ENCODE measurements around the gene STAC. TPM values are rescaled to one million over a fixed set of nuclear protein-coding genes. Genes with fewer than 3 reads are reported as not detected.
"Not testable (repeated sequence)": the region's sequence is repeated elsewhere in the genome, so short reads cannot be mapped to it uniquely, and the experiment has no call there.

The STAC gene
- total RNA-seq, 3 donors from 2014 or later: 1.4 to 6.1 (median 5.6) TPM

DNA sequence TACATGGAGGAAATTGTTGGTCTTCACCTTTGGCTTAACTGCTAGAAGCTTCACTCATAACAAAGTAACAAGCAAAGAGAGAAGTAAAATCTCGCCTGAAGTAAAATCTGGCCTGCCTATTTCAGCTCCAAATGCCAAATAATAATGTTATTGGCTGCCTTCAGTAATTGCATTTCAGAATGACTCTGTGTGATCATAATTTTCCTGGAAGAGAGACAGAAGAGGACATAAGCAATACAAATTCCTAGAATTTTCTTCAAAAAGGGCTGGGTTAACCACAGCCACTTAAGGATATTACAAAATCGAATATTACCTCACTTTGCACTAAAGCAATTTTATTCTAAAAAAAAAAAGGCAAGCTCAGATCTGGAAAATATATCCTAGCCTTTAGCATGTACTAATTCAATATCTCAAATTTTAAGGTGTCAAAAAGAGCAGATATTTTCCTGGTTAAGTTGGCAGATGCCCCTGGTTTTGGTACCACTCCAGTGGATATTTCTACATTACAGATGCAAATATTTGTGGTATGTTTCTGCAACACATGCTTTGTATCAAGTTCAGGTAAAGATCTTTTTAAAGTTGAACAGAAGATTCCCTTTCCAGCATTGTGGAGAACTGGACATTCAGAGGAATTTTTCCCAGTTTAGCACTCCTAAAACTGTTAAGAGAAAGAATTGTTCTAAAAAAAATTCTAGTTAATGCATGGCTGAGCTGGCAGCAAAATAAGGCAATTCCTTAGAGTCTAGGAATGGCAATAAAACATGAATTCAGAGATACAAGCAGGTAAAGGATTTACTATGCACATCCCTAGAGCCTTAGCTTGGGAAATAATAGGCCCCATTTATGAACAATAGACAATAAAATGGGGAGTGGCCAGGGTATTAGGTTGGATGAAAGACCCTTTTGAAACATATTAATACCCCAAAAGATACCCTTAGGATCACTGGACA, 116.7 kb downstream of the STAC start:
- intact Hi-C loops (cut with DNase I; ENCODE audit: low total_unique reads): no loop called here
- Histone ChIP-seq H3K27me3 (no peaks in the 10 kb centered on the region), H3K4me3 (no peak overlapping the region), H3K9me3 (no peaks in the 10 kb centered on the region), H3K36me3 (no peaks in the 10 kb centered on the region), H3K4me1 (peaks cover 4 to 8% of the 10 kb centered on the region in 2 donors), H3K27ac (peak overlapping the region; percentile 55 to 76)
- peak in 1 of 3 donors; percentile 22 for TF ChIP-seq POLR2AphosphoS5 (IDR thresholded peaks at IDR 0.05)
- TF ChIP-seq, protein P1, sequence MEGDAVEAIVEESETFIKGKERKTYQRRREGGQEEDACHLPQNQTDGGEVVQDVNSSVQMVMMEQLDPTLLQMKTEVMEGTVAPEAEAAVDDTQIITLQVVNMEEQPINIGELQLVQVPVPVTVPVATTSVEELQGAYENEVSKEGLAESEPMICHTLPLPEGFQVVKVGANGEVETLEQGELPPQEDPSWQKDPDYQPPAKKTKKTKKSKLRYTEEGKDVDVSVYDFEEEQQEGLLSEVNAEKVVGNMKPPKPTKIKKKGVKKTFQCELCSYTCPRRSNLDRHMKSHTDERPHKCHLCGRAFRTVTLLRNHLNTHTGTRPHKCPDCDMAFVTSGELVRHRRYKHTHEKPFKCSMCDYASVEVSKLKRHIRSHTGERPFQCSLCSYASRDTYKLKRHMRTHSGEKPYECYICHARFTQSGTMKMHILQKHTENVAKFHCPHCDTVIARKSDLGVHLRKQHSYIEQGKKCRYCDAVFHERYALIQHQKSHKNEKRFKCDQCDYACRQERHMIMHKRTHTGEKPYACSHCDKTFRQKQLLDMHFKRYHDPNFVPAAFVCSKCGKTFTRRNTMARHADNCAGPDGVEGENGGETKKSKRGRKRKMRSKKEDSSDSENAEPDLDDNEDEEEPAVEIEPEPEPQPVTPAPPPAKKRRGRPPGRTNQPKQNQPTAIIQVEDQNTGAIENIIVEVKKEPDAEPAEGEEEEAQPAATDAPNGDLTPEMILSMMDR (IDR thresholded peaks at IDR 0.05): no peak
- DNase-seq (ENCODE audit: low spot score in 2 of 2): no peak

DNA sequence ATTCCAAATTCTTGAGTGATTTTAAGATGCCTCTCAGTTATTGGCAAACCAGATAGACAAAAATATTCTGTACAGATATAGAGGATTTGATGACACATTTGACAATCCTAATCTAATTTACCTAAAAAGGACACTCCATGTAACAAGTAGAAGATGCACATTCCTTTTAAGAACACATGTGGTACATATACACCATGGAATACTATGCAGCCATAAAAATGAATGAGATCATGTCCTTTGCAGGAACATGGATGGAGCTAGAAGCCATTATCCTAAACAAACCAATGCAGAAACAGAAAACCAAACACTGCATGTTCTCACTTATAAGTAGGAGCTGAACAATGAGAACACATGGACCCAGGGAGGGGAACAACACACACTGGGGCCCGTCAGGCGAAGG, 119.7 kb downstream of the STAC start:
- H3K36me3 ChIP-seq; H3K27me3 ChIP-seq; DNase-seq (ENCODE audit: low spot score in 2 of 2); H3K27ac ChIP-seq; H3K4me3 ChIP-seq; H3K9me3 ChIP-seq; intact Hi-C loops (cut with DNase I; ENCODE audit: low total_unique reads); H3K4me1 ChIP-seq: not testable (repeated sequence)

DNA sequence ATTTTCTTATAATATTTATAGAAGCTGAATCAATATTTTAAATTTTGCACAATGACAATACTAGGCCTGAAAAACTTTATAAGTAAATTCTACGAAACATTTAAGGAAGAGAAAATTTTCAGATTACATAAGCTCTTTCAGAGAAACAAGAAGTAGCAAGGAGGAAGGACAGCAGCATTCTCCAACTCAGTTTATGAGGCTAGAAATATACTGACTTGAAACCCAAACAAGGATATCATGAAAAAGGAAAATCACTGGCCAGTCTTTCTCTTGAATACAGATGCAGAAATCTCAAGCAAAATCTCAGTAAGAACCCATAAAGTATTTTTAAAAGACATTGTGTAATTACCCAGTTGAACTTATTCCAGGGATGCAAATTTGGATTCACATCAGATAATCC, 121.3 kb downstream of the STAC start:
- Histone ChIP-seq H3K4me1 (peaks cover 0 to 7% of the 10 kb centered on the region in 2 donors), H3K36me3 (no peaks in the 10 kb centered on the region), H3K9me3 (no peaks in the 10 kb centered on the region), H3K4me3 (no peak overlapping the region), H3K27me3 (no peaks in the 10 kb centered on the region), H3K27ac (no peak overlapping the region)
- TF ChIP-seq, protein P1 (IDR thresholded peaks at IDR 0.05): no peak
- no peak for TF ChIP-seq POLR2A (IDR thresholded peaks at IDR 0.05)
- TF ChIP-seq POLR2AphosphoS5 (IDR thresholded peaks at IDR 0.05): no peak
- DNase-seq (ENCODE audit: low spot score in 2 of 2): no peak
- intact Hi-C loops (cut with DNase I; ENCODE audit: low total_unique reads): no loop called here

DNA sequence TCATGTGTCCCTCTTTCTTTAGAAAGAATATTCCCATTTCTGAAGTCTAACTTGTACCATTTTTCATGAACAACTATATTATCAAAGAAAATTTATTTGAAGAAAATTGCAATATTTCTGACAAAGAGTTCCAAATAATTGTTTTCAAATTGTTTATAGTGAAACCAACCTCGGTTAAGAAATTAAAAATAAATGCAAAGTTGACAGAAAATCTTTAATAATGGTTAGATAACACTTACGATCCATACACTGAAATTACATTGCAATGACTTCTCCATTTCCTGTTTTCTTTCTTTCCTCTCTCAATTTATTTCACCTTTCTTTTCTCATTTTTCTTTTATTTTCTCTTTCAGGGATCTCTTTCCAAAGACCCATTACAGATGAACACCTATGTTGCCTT, 125.1 kb downstream of the STAC start:
- Histone ChIP-seq H3K36me3 (no peaks in the 10 kb centered on the region), H3K9me3 (no peaks in the 10 kb centered on the region), H3K27ac (no peak overlapping the region), H3K4me1 (no peaks in the 10 kb centered on the region), H3K4me3 (no peak overlapping the region), H3K27me3 (no peaks in the 10 kb centered on the region)
- DNase-seq (ENCODE audit: low spot score in 2 of 2): no peak
- no peak for TF ChIP-seq POLR2AphosphoS5 (IDR thresholded peaks at IDR 0.05)
- no peak for TF ChIP-seq POLR2A (IDR thresholded peaks at IDR 0.05)
- TF ChIP-seq, protein P1 (IDR thresholded peaks at IDR 0.05): no peak
- intact Hi-C loops (cut with DNase I; ENCODE audit: low total_unique reads): no loop called here

GRCh38 chr3:36511791-36512486, 131.6 kb downstream of the STAC start:
- intact Hi-C loops (cut with DNase I; ENCODE audit: low total_unique reads): no loop called here
- no peak for DNase-seq (ENCODE audit: low spot score in 2 of 2)

More at GRCh38 chr3:36511791-36512486, 131.6 kb downstream of the STAC start:
- Histone ChIP-seq H3K27me3 (no peaks in the 10 kb centered on the region), H3K27ac (no peak overlapping the region), H3K36me3 (no peaks in the 10 kb centered on the region), H3K9me3 (no peaks in the 10 kb centered on the region), H3K4me3 (no peak overlapping the region), H3K4me1 (no peaks in the 10 kb centered on the region)
- TF ChIP-seq, protein P1 (IDR thresholded peaks at IDR 0.05): no peak
- TF ChIP-seq POLR2A (IDR thresholded peaks at IDR 0.05): no peak
- TF ChIP-seq POLR2AphosphoS5 (IDR thresholded peaks at IDR 0.05): no peak

Data from breast epithelium (tissue), 4 donors.